ENCODE measurements around the gene GIMAP1.

Gene GIMAP1

DNA sequence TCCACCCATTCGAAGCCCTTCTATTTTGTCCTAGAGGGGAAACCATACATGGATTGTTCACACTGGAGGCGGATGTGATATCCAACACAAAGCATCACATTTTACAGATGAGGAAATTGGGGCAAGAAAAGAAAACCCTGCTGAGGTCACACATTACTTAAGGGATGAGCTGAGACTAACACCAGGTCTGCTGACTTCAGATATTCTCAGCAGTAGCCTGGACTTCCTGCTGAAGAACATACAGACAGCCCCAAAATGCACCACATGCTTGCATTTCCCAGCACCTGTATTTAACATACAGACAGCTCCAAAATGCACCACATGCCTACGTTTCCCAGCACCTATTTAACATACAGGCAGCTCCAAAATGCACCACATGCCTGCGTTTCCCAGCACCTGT is 32.0 kb downstream of the GIMAP1 start:
- DNase-seq (ENCODE audit: low read depth in 2 of 2): no peak

DNA sequence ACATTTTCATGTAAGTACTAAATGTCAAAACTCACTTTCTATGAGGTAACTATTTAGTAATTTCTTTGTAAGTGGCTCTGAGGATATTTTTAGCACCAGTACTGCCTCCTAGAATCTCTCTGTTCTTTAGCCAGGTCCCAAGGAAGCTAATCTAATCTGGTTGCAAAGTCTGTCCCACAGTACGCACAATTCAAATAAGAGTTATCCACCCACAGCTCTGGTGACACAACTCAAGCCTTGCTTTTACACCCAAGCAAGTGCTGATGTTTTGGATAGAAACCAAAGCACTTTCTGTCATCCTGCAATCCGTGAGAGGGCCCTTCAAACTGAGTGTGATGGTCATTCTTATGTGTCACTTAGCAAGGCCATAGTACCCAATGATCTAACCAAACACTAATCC is 35.3 kb downstream of the GIMAP1 start:
- DNase-seq (ENCODE audit: low read depth in 2 of 2): no peak

DNA sequence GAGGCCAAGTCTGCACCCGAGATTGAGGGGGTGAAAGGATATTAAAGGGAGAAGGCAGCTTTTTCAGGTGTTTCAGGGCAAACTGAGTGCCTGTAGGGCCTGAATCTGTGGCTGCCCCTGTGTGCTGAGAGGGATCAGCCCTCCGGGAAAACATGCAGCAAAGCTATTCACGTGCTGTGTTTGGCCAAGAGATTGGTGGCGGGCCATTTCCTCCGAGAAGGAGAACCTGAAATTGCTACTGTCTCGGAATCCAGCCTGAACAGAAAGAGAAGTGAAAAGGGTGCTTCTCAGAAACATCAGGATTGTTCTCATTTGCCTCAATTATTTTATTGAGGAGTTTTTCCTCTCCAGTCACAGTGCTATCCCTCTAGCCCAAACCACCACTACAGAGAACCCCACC is 36.8 kb downstream of the GIMAP1 start:
- DNase-seq (ENCODE audit: low read depth in 2 of 2): no peak

GRCh38 chr7:150753826-150754603 is 37.6 kb downstream of the GIMAP1 start:
- DNase-seq (ENCODE audit: low read depth in 2 of 2): no peak

DNA sequence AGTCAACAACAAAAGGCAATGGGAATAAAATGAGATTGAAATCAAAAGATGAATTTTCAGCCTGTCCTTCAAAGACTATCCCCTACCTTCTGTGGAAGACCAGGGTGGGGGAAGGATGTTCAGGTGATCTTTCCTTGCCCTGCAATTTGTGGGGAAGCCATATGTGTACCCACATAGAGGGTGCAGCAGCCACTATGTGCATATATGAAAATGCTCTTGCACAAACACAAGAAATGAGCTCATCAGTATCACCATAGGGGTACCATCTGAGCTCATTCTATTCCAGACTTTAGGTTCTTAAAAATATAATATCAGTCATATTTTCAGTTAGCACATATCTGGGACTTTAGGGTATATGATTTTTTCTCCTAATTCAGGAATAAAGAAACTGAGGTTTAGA is 38.5 kb downstream of the GIMAP1 start:
- DNase-seq (ENCODE audit: low read depth in 2 of 2): no peak

DNA sequence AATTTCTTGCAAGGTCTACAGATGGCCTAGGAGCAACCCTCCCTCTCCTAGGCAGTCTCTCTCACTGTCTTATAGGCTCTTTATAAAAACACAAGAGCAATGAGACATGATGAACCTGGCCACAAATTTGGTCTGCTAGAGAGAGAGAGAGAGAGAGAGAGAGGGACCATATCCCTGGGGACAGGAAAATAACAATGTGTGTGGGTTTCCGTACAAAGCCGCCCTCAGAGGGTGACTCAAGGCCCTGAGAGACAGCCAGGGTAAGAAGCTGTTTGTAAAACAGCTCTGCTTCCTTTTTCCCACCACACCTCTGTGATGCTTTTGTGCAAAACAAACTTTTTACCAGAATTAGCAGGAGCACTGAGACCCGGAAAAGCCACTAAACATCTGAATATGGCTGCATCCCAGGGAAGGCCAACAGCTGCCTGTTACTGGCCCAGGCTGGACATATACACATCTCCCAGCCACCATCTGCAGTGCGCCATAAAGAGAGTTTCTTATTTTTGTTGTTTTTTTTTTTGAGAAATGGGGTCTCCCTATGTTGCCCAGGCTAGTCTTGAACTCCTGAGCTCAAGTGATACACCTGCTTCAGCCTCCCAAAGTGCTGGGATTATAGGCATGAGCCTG is 39.2 kb downstream of the GIMAP1 start:
- no peak for DNase-seq (ENCODE audit: low read depth in 2 of 2)

- no peak for DNase-seq (ENCODE audit: low read depth in 2 of 2)
Measured at GRCh38 chr7:150756166-150756565, 39.8 kb downstream of the GIMAP1 start.

DNA sequence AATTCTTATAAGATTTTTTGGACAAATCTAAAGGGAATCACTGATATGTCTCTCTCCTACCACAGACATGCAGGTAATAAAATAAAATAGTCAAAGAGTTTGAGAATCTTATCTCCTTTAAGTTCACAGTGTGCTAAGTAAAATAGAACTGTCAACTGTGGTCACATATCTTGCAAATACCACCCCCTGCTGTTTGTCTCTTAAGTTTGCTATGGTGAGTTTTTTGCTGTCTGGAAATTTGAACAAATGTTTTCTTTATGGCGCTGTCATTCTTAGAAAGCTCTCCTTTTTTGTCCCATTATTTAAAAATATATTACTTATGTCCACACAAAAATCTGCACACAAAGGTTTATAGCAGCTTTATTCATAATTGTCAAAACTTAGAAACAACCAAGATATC is 40.4 kb downstream of the GIMAP1 start:
- no peak for DNase-seq (ENCODE audit: low read depth in 2 of 2)

- no peak for DNase-seq (ENCODE audit: low read depth in 2 of 2)
Measured at GRCh38 chr7:150759479-150759878, 43.1 kb downstream of the GIMAP1 start.

DNA sequence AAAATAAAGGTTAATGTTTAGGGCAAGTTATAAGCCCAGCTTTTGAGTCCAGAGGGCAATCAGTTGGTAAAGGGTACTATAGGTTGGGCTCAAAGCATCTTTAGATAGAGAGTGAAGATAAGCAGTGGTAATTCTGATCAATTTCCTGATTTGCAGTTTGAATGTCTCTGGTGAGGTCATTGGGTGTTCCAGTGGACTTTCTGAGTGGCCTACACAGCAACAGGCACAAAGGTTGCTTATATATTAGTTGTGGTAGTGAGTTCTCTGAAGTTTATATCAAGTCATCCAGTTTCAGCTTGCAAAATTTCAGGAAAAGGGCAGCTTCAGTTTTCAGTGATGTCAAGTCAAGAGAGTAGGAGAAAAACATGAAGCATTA is 49.9 kb downstream of the GIMAP1 start:
- no peak for DNase-seq (ENCODE audit: low read depth in 2 of 2)

DNA sequence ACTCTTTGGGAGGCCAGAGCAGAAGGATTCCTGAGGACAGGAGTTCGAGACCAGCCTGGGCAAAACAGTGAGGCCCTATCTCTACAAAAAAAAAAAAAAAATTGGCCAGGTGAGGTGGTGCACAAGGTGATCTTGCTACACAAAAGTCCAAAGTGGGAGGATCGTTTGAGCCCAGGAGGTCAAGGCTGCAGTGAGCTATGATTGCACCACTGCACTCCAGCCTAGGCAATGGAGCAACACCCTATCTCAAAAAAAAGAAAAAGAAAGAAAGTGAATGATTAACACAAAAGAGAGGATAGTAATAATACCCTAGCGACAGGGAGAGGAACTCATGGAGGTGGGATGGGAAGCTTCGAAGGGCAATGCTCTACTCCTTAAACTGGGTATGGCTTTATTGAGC is 53.4 kb downstream of the GIMAP1 start:
- no peak for DNase-seq (ENCODE audit: low read depth in 2 of 2)

Measured in activated CD4-positive, alpha-beta T cell treated with anti-CD3 and anti-CD28 coated beads for 24 hours (primary cell).